Measurements from ENCODE around the gene ALMS1. TPM values are rescaled to one million over a fixed set of nuclear protein-coding genes. Genes with fewer than 3 reads are reported as not detected.
"Not testable (repeated sequence)": the region's sequence is repeated elsewhere in the genome, so short reads cannot be mapped to it uniquely, and the experiment has no call there.

ALMS1 gene
- total RNA-seq, 1 experiment from 2014 or later: 27.6 TPM

GRCh38 chr2:73604589-73604988 is 219.0 kb downstream of the ALMS1 start:
- H3K4me3 ChIP-seq (ENCODE audit: low read length); H3K9ac ChIP-seq (ENCODE audit: low read length); H3K36me3 ChIP-seq (ENCODE audit: low read depth, low read length); ATAC-seq; H3K9me2 ChIP-seq (replicated peaks; ENCODE audit: low read length); H3K4me2 ChIP-seq (ENCODE audit: low read length); H3F3A ChIP-seq (ENCODE audit: low read length, unreplicated experiment); BruUV-seq (replicated peaks); H4K20me1 ChIP-seq (ENCODE audit: low read length); H2AFZ ChIP-seq (ENCODE audit: low read length); POLR2A ChIA-PET (ENCODE audit: unreplicated experiment); H3K79me2 ChIP-seq (ENCODE audit: low read length); DNase-seq; CTCF ChIA-PET; intact Hi-C loops (cut with micrococcal nuclease); H3K9me3 ChIP-seq (ENCODE audit: low read length); H3K27me3 ChIP-seq (ENCODE audit: low read length); H3K4me1 ChIP-seq (ENCODE audit: insufficient read depth, low read length); H3K27ac ChIP-seq (ENCODE audit: low read length): not testable (repeated sequence)

GRCh38 chr2:73610111-73610510 is 224.5 kb downstream of the ALMS1 start:
- ChIA-PET POLR2A (ENCODE audit: unreplicated experiment) (no interaction called here), CTCF (interaction anchor here (0.7 kb wide), 1 partner anchor 253 kb away, joined by 4 read pairs; no protein-coding TSS in a partner anchor)
- no peaks in the 10 kb centered on the region for H3K4me1 ChIP-seq (ENCODE audit: insufficient read depth, low read length)
- no peak overlapping the region for H3K4me2 ChIP-seq (ENCODE audit: low read length)
- no TSS peak for BruUV-seq (replicated peaks)
- TF ChIP-seq EZH2phosphoT487 (IDR thresholded peaks at IDR 0.05; ENCODE audit: borderline replicate concordance, low read length) (no peak), CTCF (conservative IDR thresholded peaks at IDR 0.05; ENCODE audit: low read depth, low read length) (no peak), EZH2 (IDR thresholded peaks at IDR 0.05; ENCODE audit: low read length, unreplicated experiment) (no peak)
- H3F3A ChIP-seq (ENCODE audit: low read length, unreplicated experiment): no peaks in the 10 kb centered on the region
- H3K9me2 ChIP-seq (replicated peaks; ENCODE audit: low read length): no peaks in the 10 kb centered on the region
- no peaks in the 10 kb centered on the region for H3K36me3 ChIP-seq (ENCODE audit: low read depth, low read length)
- DNase-seq (no peak), ATAC-seq (no peak)
- H2AFZ ChIP-seq (ENCODE audit: low read length): no peak overlapping the region
- no peak overlapping the region for H3K4me3 ChIP-seq (ENCODE audit: low read length)
- H3K27me3 ChIP-seq (ENCODE audit: low read length): no peaks in the 10 kb centered on the region
- no peaks in the 10 kb centered on the region for H3K79me2 ChIP-seq (ENCODE audit: low read length)
- no peak overlapping the region for H3K9ac ChIP-seq (ENCODE audit: low read length)
- intact Hi-C loops (cut with micrococcal nuclease): no loop called here
- H3K9me3 ChIP-seq (ENCODE audit: low read length): no peaks in the 10 kb centered on the region
- H3K27ac ChIP-seq (ENCODE audit: low read length): no peak overlapping the region
- H4K20me1 ChIP-seq (ENCODE audit: low read length): no peaks in the 10 kb centered on the region

- BruUV-seq (replicated peaks): no TSS peak
- no peaks in the 10 kb centered on the region for H3K4me1 ChIP-seq (ENCODE audit: insufficient read depth, low read length)
- H3K4me3 ChIP-seq (ENCODE audit: low read length): no peak overlapping the region
- H3F3A ChIP-seq (ENCODE audit: low read length, unreplicated experiment): no peaks in the 10 kb centered on the region
- H3K9ac ChIP-seq (ENCODE audit: low read length): no peak overlapping the region
- H3K36me3 ChIP-seq (ENCODE audit: low read depth, low read length): no peaks in the 10 kb centered on the region
- intact Hi-C loops (cut with micrococcal nuclease): no loop called here
- CTCF ChIA-PET: no interaction called here
- POLR2A ChIA-PET (ENCODE audit: unreplicated experiment): no interaction called here
- no peaks in the 10 kb centered on the region for H3K79me2 ChIP-seq (ENCODE audit: low read length)
- no peaks in the 10 kb centered on the region for H3K27me3 ChIP-seq (ENCODE audit: low read length)
- no peaks in the 10 kb centered on the region for H3K9me2 ChIP-seq (replicated peaks; ENCODE audit: low read length)
- no peak overlapping the region for H2AFZ ChIP-seq (ENCODE audit: low read length)
- H3K27ac ChIP-seq (ENCODE audit: low read length): no peak overlapping the region
- TF ChIP-seq CTCF (conservative IDR thresholded peaks at IDR 0.05; ENCODE audit: low read depth, low read length) (no peak), EZH2phosphoT487 (IDR thresholded peaks at IDR 0.05; ENCODE audit: borderline replicate concordance, low read length) (no peak), EZH2 (IDR thresholded peaks at IDR 0.05; ENCODE audit: low read length, unreplicated experiment) (no peak)
- ATAC-seq: no peak
- no peak overlapping the region for H3K4me2 ChIP-seq (ENCODE audit: low read length)
- no peaks in the 10 kb centered on the region for H4K20me1 ChIP-seq (ENCODE audit: low read length)
- H3K9me3 ChIP-seq (ENCODE audit: low read length): no peaks in the 10 kb centered on the region
- DNase-seq: no peak
Observed at GRCh38 chr2:73611193-73611592, 225.6 kb downstream of the ALMS1 start.

Measured in PC-3 (cell line).